ENCODE measurements around the gene SYCE3.
"Not testable (repeated sequence)": the region's sequence is repeated elsewhere in the genome, so short reads cannot be mapped to it uniquely, and the experiment has no call there.

Gene SYCE3

DNA sequence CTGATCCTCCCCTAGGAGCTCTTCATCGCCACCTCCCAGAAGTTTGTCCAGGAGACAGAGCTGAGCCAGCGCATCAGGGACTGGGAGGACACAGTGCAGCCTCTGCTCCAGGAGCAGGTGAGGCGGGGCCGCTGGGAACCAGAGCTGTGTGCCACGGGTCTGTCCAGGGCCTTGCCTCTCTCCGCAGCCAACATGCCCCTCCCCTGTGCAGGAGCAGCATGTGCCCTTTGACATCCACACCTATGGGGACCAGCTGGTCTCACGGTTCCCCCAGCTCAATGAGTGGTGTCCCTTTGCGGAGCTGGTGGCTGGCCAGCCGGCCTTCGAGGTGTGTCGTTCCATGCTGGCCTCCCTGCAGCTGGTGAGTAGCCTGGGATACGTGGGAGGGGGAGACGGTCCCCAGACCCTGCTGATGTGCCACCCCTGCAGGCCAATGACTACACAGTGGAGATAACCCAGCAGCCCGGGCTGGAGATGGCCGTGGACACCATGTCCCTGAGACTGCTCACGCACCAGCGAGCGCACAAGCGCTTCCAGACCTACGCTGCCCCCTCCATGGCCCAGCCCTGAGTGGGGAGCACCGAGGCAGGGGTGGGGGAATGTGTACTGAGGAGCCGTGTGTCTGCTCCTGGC is 39.8 kb downstream of the SYCE3 start:
- H3K36me3 ChIP-seq = peaks cover 51% of the 10 kb centered on the region
- peaks cover 13% of the 10 kb centered on the region; the same call in 1 of the 2 replicates for H3K4me1 ChIP-seq
- no peaks in the 10 kb centered on the region for H3K27me3 ChIP-seq
- H3K9me3 ChIP-seq = no peaks in the 10 kb centered on the region
- no peak overlapping the region for H3K4me3 ChIP-seq (ENCODE audit: low read depth, low read length)
- TF ChIP-seq, protein P1, sequence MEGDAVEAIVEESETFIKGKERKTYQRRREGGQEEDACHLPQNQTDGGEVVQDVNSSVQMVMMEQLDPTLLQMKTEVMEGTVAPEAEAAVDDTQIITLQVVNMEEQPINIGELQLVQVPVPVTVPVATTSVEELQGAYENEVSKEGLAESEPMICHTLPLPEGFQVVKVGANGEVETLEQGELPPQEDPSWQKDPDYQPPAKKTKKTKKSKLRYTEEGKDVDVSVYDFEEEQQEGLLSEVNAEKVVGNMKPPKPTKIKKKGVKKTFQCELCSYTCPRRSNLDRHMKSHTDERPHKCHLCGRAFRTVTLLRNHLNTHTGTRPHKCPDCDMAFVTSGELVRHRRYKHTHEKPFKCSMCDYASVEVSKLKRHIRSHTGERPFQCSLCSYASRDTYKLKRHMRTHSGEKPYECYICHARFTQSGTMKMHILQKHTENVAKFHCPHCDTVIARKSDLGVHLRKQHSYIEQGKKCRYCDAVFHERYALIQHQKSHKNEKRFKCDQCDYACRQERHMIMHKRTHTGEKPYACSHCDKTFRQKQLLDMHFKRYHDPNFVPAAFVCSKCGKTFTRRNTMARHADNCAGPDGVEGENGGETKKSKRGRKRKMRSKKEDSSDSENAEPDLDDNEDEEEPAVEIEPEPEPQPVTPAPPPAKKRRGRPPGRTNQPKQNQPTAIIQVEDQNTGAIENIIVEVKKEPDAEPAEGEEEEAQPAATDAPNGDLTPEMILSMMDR (IDR thresholded peaks at IDR 0.05; ENCODE audit: low read depth, low read length) = no peak
- DNase-seq = no peak

- Histone ChIP-seq H3K27me3 (no peaks in the 10 kb centered on the region), H3K4me1 (peaks cover 12% of the 10 kb centered on the region; the same call in 1 of the 2 replicates), H3K9me3 (no peaks in the 10 kb centered on the region), H3K4me3 (ENCODE audit: low read depth, low read length) (no peak overlapping the region), H3K36me3 (peaks cover 57% of the 10 kb centered on the region)
- TF ChIP-seq, protein P1 (IDR thresholded peaks at IDR 0.05; ENCODE audit: low read depth, low read length) = no peak
- no peak for DNase-seq
Observed at GRCh38 chr22:50522208-50522805, 40.4 kb downstream of the SYCE3 start.

DNA sequence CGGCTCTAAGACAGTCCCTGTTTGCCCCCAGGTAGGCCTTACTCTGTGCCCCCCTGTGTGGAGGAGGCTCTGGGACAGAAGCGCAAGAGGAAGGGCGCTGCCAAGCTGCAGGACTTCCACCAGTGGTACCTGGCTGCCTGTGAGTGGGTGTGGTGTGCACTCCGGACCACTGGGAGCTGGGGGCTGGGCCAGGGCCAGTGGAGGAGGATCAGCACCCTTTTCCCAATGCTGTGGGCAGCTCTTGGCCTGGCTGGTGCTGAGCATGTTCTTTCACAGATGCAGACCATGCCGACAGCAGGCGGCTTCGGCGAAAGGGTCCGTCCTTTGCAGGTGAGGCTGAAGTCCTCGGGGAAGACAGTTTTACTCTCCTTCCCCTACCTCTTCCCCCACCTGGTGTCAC is 41.0 kb downstream of the SYCE3 start:
- Histone ChIP-seq H3K4me3 (ENCODE audit: low read depth, low read length) (no peak overlapping the region), H3K36me3 (peaks cover 63% of the 10 kb centered on the region), H3K9me3 (no peaks in the 10 kb centered on the region), H3K27me3 (no peaks in the 10 kb centered on the region), H3K4me1 (peaks cover 6% of the 10 kb centered on the region; the same call in 1 of the 2 replicates)
- no peak for DNase-seq
- TF ChIP-seq, protein P1 (IDR thresholded peaks at IDR 0.05; ENCODE audit: low read depth, low read length) = no peak

GRCh38 chr22:50520826-50521453 is 41.8 kb downstream of the SYCE3 start:
- Histone ChIP-seq H3K4me3 (ENCODE audit: low read depth, low read length) (no peak overlapping the region), H3K36me3 (peaks cover 69% of the 10 kb centered on the region), H3K9me3 (no peaks in the 10 kb centered on the region), H3K4me1 (peaks cover 5% of the 10 kb centered on the region; the same call in 1 of the 2 replicates), H3K27me3 (no peaks in the 10 kb centered on the region)
- TF ChIP-seq, protein P1 (IDR thresholded peaks at IDR 0.05; ENCODE audit: low read depth, low read length) = no peak
- DNase-seq = no peak

DNA sequence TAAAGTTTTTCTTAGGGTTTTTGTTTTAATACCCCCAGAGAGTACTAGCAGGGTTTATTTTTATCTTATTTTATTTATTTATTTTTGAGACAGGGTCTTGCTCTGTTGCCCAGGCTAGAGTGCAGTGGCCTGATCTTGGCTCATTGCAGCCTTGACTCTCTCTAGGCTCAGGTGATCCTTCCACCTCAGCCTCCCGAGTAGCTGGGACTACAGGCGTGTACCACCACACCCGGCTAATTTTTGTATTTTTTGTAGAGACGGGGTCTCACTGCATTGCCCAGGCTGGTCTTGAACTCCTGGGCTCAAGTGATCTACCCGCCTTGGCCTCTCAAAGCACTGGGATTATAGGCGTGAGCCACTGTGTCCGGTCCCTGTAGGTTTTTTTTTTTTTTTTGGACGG is 42.5 kb downstream of the SYCE3 start:
- not testable (repeated sequence) for DNase-seq; H3K9me3 ChIP-seq; H3K27me3 ChIP-seq; H3K4me1 ChIP-seq; H3K4me3 ChIP-seq (ENCODE audit: low read depth, low read length)
- H3K36me3 ChIP-seq = peaks cover 69% of the 10 kb centered on the region

- TF ChIP-seq, protein P1 (IDR thresholded peaks at IDR 0.05; ENCODE audit: low read depth, low read length) = no peak
- DNase-seq = no peak
- peaks cover 5% of the 10 kb centered on the region; the same call in 1 of the 2 replicates for H3K4me1 ChIP-seq
- H3K27me3 ChIP-seq = no peaks in the 10 kb centered on the region
- H3K9me3 ChIP-seq = no peaks in the 10 kb centered on the region
- H3K36me3 ChIP-seq = peaks cover 69% of the 10 kb centered on the region
- H3K4me3 ChIP-seq (ENCODE audit: low read depth, low read length) = no peak overlapping the region
Observed at GRCh38 chr22:50519151-50519550, 43.6 kb downstream of the SYCE3 start.
